NCI-H748 (cell line): ENCODE data around the gene ADARB1.

Experiments used
- DNase-seq: peaks from one replicate; lab custom pipeline; 2025; ENCODE audit not compliant: unreplicated experiment; lab: John Stamatoyannopoulos, UW

The ADARB1 gene

GRCh38 chr21:45074818-45075595 is 627 bp downstream of the ADARB1 start:
- peak; percentile 67 for DNase-seq

GRCh38 chr21:45075596-45076244 is 1.3 kb downstream of the ADARB1 start:
- DNase-seq: no peak

GRCh38 chr21:45076245-45076711 is 1.9 kb downstream of the ADARB1 start:
- DNase-seq: no peak

GRCh38 chr21:45078371-45078770 is 4.0 kb downstream of the ADARB1 start:
- DNase-seq: no peak

- DNase-seq: no peak
Measured at GRCh38 chr21:45078877-45079281, 4.5 kb downstream of the ADARB1 start.

GRCh38 chr21:45079351-45079750 is 5.0 kb downstream of the ADARB1 start:
- no peak for DNase-seq

GRCh38 chr21:45080232-45080631 is 5.9 kb downstream of the ADARB1 start:
- DNase-seq: no peak

GRCh38 chr21:45080639-45081414 is 6.4 kb downstream of the ADARB1 start:
- DNase-seq: no peak

GRCh38 chr21:45081636-45082035 is 7.3 kb downstream of the ADARB1 start:
- DNase-seq: no peak

GRCh38 chr21:45082736-45083135 is 8.4 kb downstream of the ADARB1 start:
- no peak for DNase-seq

- no peak for DNase-seq
Measured at GRCh38 chr21:45084121-45084520, 9.7 kb downstream of the ADARB1 start.

GRCh38 chr21:45084881-45085536 is 10.6 kb downstream of the ADARB1 start:
- no peak for DNase-seq

- DNase-seq: no peak
Measured at GRCh38 chr21:45085700-45086099, 11.3 kb downstream of the ADARB1 start.

GRCh38 chr21:45086337-45086958 is 12.1 kb downstream of the ADARB1 start:
- no peak for DNase-seq

- DNase-seq: no peak
Measured at GRCh38 chr21:45087022-45087823, 12.8 kb downstream of the ADARB1 start.

- DNase-seq: no peak
Measured at GRCh38 chr21:45088116-45088515, 13.7 kb downstream of the ADARB1 start.

- no peak for DNase-seq
Measured at GRCh38 chr21:45088729-45089128, 14.3 kb downstream of the ADARB1 start.

GRCh38 chr21:45089964-45090363 is 15.6 kb downstream of the ADARB1 start:
- no peak for DNase-seq

- no peak for DNase-seq
Measured at GRCh38 chr21:45090966-45091365, 16.6 kb downstream of the ADARB1 start.
